Heart right ventricle (tissue), 16 donors: ENCODE data around the gene EEPD1. TPM values are rescaled to one million over a fixed set of nuclear protein-coding genes. Genes with fewer than 3 reads are reported as not detected.

Experiments used
- ATAC-seq, 8 donors: fragments of 200-7000 bp; cut with Tn5 transposase; one replicate each; pipeline ENCODE4 v1.9.1; 2020; ENCODE audit warnings: mild to moderate bottlenecking in 8 of 8, moderate library complexity in 8 of 8, moderate number of reproducible peaks in 1 of 8
- DNase-seq, 2 donors: peaks; one replicate each; pipeline ENCODE4 v3.0.0-alpha.2; 2020
- H3K27ac ChIP-seq, 10 donors: fragments of 200-600 bp; sonication (generic) in 2 of 10; one replicate each; pipeline versions ENCODE4 v1.5.0 to v1.8.0; 2020 to 2022; ENCODE audit warnings: mild to moderate bottlenecking in 3 of 10
- H3K27me3 ChIP-seq, 7 donors: fragments of 200-600 bp; one replicate each; pipeline ENCODE4 v1.8.0; 2021 to 2022; ENCODE audit warnings: mild to moderate bottlenecking in 2 of 7
- H3K36me3 ChIP-seq, 9 donors: fragments of 200-600 bp; sonication (generic) in 1 of 9; one replicate each; pipeline versions ENCODE4 v1.5.0 to v1.8.0; 2020 to 2022; ENCODE audit warnings: mild to moderate bottlenecking in 2 of 9
- H3K4me1 ChIP-seq, 9 donors: fragments of 200-600 bp; sonication (generic) in 1 of 9; one replicate each; pipeline versions ENCODE4 v1.5.0 to v1.8.0; 2020 to 2022; ENCODE audit warnings: mild to moderate bottlenecking in 4 of 9
- H3K4me3 ChIP-seq, 10 donors: fragments of 200-600 bp; sonication (generic) in 2 of 10; one replicate each; pipeline versions ENCODE4 v1.5.0 to v1.8.0; 2020 to 2022; ENCODE audit warnings: mild to moderate bottlenecking in 7 of 10, moderate library complexity in 2 of 10
- H3K9me3 ChIP-seq, 11 donors: fragments of 200-600 bp in 10 of 11; sonication (generic) in 2 of 11; one replicate each; pipeline versions ENCODE4 v1.5.0 to v1.8.0; 2013 to 2022; ENCODE audit warnings: mild to moderate bottlenecking in 2 of 11, control low read depth in 1 of 11, moderate library complexity in 1 of 11
- CTCF ChIP-seq, 9 donors: fragments of 200-600 bp; sonication (generic) in 2 of 9; IDR thresholded peaks; one replicate each; pipeline versions ENCODE4 v1.5.0 to v1.8.0; 2021 to 2022; ENCODE audit warnings: antibody characterized with exemption in 9 of 9, mild to moderate bottlenecking in 5 of 9, moderate library complexity in 1 of 9
- WGBS, 2 donors: extraction: QIAGEN DNeasy Blood & Tissue Kit; methylation state at CpG; one replicate each; pipeline ENCODE4 v1.1.7; 2013; ENCODE audit warnings: inconsistent platforms in 1 of 2; 5-methylcytosine and 5-hydroxymethylcytosine counted together
- intact Hi-C, 10 donors: fragments of 100-400 bp; cut with DNase I; formaldehyde crosslinking; loops; one replicate each; pipeline versions ENCODE4 v1.11.1 to v1.14.2; 2022
- polyA plus RNA-seq, 2 donors: library from polyadenylated mRNA; stranded (reverse); fragments of 200-250 nt; gene quantifications; one replicate each; pipeline ENCODE4 v1.2.3, GENCODE V29; 2013
- total RNA-seq, 10 donors: library from RNA; stranded (reverse); fragmentation: NEBNext Ultra II Directional in 3 of 10; extraction: Animal tissue kit (Norgen Biotek cat#: 25700) in 3 of 10; gene quantifications; one replicate each; pipeline versions ENCODE4 v1.2.1 to v1.2.4, GENCODE V29; 2021 to 2023
- donor health status: Arrhythmogenic right ventricular cardiomyopathy.
- donor health status: ischemic (EF 13 %, LVEDD 7.1; RV severe dilation, severe dysfunction).
- donor health status: healthy with polysubstance abuse.
- donor health status: DM: no; HTN: yes; CAD: no.
- donor health status: DM: no; HTN: no; CAD: no.
- donor health status: ischemic (EF 25% LVEDD 6.9; RV normal size, moderate dysfunction).
- donor health status: ischemic (EF 25% LVEDD 5.7; RV mildly dilated, moderate dysfunction).
- donor health status: healthy.
- donor health status: DM: yes; HTN: yes; CAD: no.
- donor health status: Ischemic cardiomyopathy.
- donor health status: ischemic (EF 35%, LVEDD 5.7; RV mildly dilated, moderate dysfunction).
- donor health status: nonischemic (EF 11% LVEDD 7.7; RV severe dilation, severe dysfunction).
- donor health status: DM: yes; HTN: yes; CAD: no.
- donor health status: PGD.
- donor health status: ischemic (EF 29% LVEDD 5.4; RV normal size, mild dysfunction).
- donor health status: nonischemic (EF 23%, LVEDD 6.1; RV moderate dilation, normal function).

The EEPD1 gene
- total and polyA plus RNA-seq, 12 donors, result 6.1 to 15.2 (median 8.4) TPM

GRCh38 chr7:36264123-36264801, 111.2 kb downstream of the EEPD1 start:
- TF ChIP-seq CTCF (IDR thresholded peaks at IDR 0.05), result no peak
- H3K4me3 ChIP-seq, result no peak overlapping the region
- peak in 4 of 8 donors; percentile 50 to 71 (median 52) for ATAC-seq
- intact Hi-C loops, result no loop called here
- peak overlapping the region in 5 of 10 donors; percentile 37 to 88 (median 51) for H3K27ac ChIP-seq
- 68 to 79% methylated on average over 7 of the region's 7 CpGs for WGBS, 2 donors
- H3K36me3 ChIP-seq, result no peaks in the 10 kb centered on the region
- no peaks in the 10 kb centered on the region for H3K9me3 ChIP-seq
- no peak for DNase-seq
- H3K27me3 ChIP-seq, result no peaks in the 10 kb centered on the region
- peaks cover 0 to 64% (median 47%) of the 10 kb centered on the region in 9 donors for H3K4me1 ChIP-seq

- intact Hi-C loops, result loop anchor here in 1 of 10 donors (5.0 kb wide), 1 partner anchor 43 kb away; no protein-coding TSS in a partner anchor
- ATAC-seq, result no peak
- no peak for DNase-seq
Observed at GRCh38 chr7:36264913-36265516, 112.0 kb downstream of the EEPD1 start.

GRCh38 chr7:36265680-36266079, 112.6 kb downstream of the EEPD1 start:
- WGBS, 2 donors, result 84 to 96% methylated on average over 3 of the region's 3 CpGs
- Histone ChIP-seq H3K9me3 (no peaks in the 10 kb centered on the region), H3K27me3 (no peaks in the 10 kb centered on the region), H3K4me1 (peaks cover 0 to 59% (median 44%) of the 10 kb centered on the region in 9 donors), H3K4me3 (no peak overlapping the region), H3K36me3 (no peaks in the 10 kb centered on the region), H3K27ac (peak overlapping the region in 3 of 10 donors; percentile 44 to 88 (median 63))
- ATAC-seq (peak in 5 of 8 donors; percentile 13 to 55 (median 34)), DNase-seq (peak in 1 of 2 donors; percentile 42)
- no peak for TF ChIP-seq CTCF (IDR thresholded peaks at IDR 0.05)
- intact Hi-C loops, result loop anchor here in 1 of 10 donors (5.0 kb wide), 1 partner anchor 43 kb away; no protein-coding TSS in a partner anchor

More at GRCh38 chr7:36264913-36265516, 112.0 kb downstream of the EEPD1 start:
- Histone ChIP-seq H3K27me3 (no peaks in the 10 kb centered on the region), H3K36me3 (no peaks in the 10 kb centered on the region), H3K9me3 (no peaks in the 10 kb centered on the region), H3K27ac (peak overlapping the region in 3 of 10 donors; percentile 44 to 88 (median 63)), H3K4me1 (peaks cover 0 to 60% (median 47%) of the 10 kb centered on the region in 9 donors), H3K4me3 (no peak overlapping the region)
- no peak for TF ChIP-seq CTCF (IDR thresholded peaks at IDR 0.05)
- 92 to 93% methylated on average over 6 of the region's 6 CpGs for WGBS, 2 donors

GRCh38 chr7:36266190-36266589, 113.1 kb downstream of the EEPD1 start:
- Histone ChIP-seq H3K36me3 (no peaks in the 10 kb centered on the region), H3K27ac (peak overlapping the region in 1 of 10 donors; percentile 88), H3K4me3 (no peak overlapping the region), H3K4me1 (peaks cover 0 to 54% (median 39%) of the 10 kb centered on the region in 9 donors), H3K9me3 (no peaks in the 10 kb centered on the region), H3K27me3 (no peaks in the 10 kb centered on the region)
- intact Hi-C loops, result loop anchor here in 1 of 10 donors (5.0 kb wide), 1 partner anchor 44 kb away; no protein-coding TSS in a partner anchor
- WGBS, 2 donors, result 87 to 94% methylated on average over 5 of the region's 5 CpGs
- TF ChIP-seq CTCF (IDR thresholded peaks at IDR 0.05), result no peak
- DNase-seq (no peak), ATAC-seq (no peak)
